HEK293T (cell line): ENCODE data around the gene GORASP2.

Source experiments
- ARNT ChIP-seq: fragments of 450-650 bp; IDR thresholded peaks from 2 replicates; pipeline ENCODE4 v1.6.1; 2017; ENCODE audit warnings: mild to moderate bottlenecking
- BHLHE40 ChIP-seq: fragments of 450-650 bp; IDR thresholded peaks from 2 replicates; pipeline ENCODE4 v1.6.1; 2016; ENCODE audit warnings: mild to moderate bottlenecking, moderate library complexity, borderline replicate concordance
- ELF4 ChIP-seq: fragments of 450-650 bp; IDR thresholded peaks from 2 replicates; pipeline ENCODE4 v1.6.1; 2017; ENCODE audit warnings: antibody characterized with exemption
- FOXA1 ChIP-seq: fragments of 450-650 bp; IDR thresholded peaks from 2 replicates; pipeline ENCODE4 v1.6.1; 2016; ENCODE audit warnings: mild to moderate bottlenecking
- FOXM1 ChIP-seq: fragments of 450-650 bp; IDR thresholded peaks from 2 replicates; pipeline ENCODE4 v1.6.1; 2017; ENCODE audit warnings: mild to moderate bottlenecking, borderline replicate concordance
- L3MBTL2 ChIP-seq: fragments of 450-650 bp; conservative IDR thresholded peaks from 2 replicates; pipeline ENCODE4 v1.6.1; 2016; ENCODE audit warnings: mild to moderate bottlenecking
- SP1 ChIP-seq: fragments of 450-650 bp; IDR thresholded peaks from 2 replicates; pipeline ENCODE4 v1.6.1; 2017
- SUZ12 ChIP-seq: fragments of 450-650 bp; IDR thresholded peaks from 2 replicates; pipeline ENCODE4 v1.6.1; 2016; ENCODE audit warnings: mild to moderate bottlenecking
- TARDBP ChIP-seq: fragments of 450-650 bp; IDR thresholded peaks from 2 replicates; pipeline ENCODE4 v1.6.1; 2016
- ZNF384 ChIP-seq: fragments of 450-650 bp; IDR thresholded peaks from 2 replicates; pipeline ENCODE4 v1.6.1; 2016
- TF ChIP-seq, protein P1 (sequence below): fragments of 450-650 bp; IDR thresholded peaks from 2 replicates; pipeline ENCODE4 v1.6.1; 2016

GRCh38 chr2:170885130-170885791 lies 43.8 kb upstream of the GORASP2 start:
- no peak for TF ChIP-seq SP1
- no peak for TF ChIP-seq ZNF384
- TF ChIP-seq, protein P1, sequence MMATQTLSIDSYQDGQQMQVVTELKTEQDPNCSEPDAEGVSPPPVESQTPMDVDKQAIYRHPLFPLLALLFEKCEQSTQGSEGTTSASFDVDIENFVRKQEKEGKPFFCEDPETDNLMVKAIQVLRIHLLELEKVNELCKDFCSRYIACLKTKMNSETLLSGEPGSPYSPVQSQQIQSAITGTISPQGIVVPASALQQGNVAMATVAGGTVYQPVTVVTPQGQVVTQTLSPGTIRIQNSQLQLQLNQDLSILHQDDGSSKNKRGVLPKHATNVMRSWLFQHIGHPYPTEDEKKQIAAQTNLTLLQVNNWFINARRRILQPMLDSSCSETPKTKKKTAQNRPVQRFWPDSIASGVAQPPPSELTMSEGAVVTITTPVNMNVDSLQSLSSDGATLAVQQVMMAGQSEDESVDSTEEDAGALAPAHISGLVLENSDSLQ: no peak
- no peak for TF ChIP-seq SUZ12
- no peak for TF ChIP-seq L3MBTL2
- TF ChIP-seq FOXA1: no peak
- TF ChIP-seq ARNT: no peak
- no peak for TF ChIP-seq ELF4
- TF ChIP-seq BHLHE40: no peak
- no peak for TF ChIP-seq TARDBP
- no peak for TF ChIP-seq FOXM1
